ENCODE measurements around the gene NEDD4L. TPM values are rescaled to one million over a fixed set of nuclear protein-coding genes. Genes with fewer than 3 reads are reported as not detected.

The NEDD4L gene
- total and polyA plus RNA-seq, 10 of the 15 experiments (the other 5 are each of a cell fraction or from before 2014, with no cell fraction given), result 7.4 to 24.0 (median 17.7) TPM

- no peak for TF ChIP-seq CHD4 (IDR thresholded peaks at IDR 0.05)
- TF ChIP-seq, protein P1, sequence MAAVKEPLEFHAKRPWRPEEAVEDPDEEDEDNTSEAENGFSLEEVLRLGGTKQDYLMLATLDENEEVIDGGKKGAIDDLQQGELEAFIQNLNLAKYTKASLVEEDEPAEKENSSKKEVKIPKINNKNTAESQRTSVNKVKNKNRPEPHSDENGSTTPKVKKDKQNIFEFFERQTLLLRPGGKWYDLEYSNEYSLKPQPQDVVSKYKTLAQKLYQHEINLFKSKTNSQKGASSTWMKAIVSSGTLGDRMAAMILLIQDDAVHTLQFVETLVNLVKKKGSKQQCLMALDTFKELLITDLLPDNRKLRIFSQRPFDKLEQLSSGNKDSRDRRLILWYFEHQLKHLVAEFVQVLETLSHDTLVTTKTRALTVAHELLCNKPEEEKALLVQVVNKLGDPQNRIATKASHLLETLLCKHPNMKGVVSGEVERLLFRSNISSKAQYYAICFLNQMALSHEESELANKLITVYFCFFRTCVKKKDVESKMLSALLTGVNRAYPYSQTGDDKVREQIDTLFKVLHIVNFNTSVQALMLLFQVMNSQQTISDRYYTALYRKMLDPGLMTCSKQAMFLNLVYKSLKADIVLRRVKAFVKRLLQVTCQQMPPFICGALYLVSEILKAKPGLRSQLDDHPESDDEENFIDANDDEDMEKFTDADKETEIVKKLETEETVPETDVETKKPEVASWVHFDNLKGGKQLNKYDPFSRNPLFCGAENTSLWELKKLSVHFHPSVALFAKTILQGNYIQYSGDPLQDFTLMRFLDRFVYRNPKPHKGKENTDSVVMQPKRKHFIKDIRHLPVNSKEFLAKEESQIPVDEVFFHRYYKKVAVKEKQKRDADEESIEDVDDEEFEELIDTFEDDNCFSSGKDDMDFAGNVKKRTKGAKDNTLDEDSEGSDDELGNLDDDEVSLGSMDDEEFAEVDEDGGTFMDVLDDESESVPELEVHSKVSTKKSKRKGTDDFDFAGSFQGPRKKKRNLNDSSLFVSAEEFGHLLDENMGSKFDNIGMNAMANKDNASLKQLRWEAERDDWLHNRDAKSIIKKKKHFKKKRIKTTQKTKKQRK (IDR thresholded peaks at IDR 0.05; ENCODE audit: low read depth, low read length), result no peak
- TF ChIP-seq BRCA1 (IDR thresholded peaks at IDR 0.05; ENCODE audit: low read depth, low read length), result no peak
- no peak for TF ChIP-seq ELK1 (IDR thresholded peaks at IDR 0.05; ENCODE audit: low read depth, low read length)
- no peak for TF ChIP-seq RELB (IDR thresholded peaks at IDR 0.05; ENCODE audit: low read depth)
- TF ChIP-seq, protein P2, sequence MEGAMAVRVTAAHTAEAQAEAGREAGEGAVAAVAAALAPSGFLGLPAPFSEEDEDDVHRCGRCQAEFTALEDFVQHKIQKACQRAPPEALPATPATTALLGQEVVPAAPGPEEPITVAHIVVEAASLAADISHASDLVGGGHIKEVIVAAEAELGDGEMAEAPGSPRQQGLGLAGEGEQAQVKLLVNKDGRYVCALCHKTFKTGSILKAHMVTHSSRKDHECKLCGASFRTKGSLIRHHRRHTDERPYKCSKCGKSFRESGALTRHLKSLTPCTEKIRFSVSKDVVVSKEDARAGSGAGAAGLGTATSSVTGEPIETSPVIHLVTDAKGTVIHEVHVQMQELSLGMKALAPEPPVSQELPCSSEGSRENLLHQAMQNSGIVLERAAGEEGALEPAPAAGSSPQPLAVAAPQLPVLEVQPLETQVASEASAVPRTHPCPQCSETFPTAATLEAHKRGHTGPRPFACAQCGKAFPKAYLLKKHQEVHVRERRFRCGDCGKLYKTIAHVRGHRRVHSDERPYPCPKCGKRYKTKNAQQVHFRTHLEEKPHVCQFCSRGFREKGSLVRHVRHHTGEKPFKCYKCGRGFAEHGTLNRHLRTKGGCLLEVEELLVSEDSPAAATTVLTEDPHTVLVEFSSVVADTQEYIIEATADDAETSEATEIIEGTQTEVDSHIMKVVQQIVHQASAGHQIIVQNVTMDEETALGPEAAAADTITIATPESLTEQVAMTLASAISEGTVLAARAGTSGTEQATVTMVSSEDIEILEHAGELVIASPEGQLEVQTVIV (IDR thresholded peaks at IDR 0.05; ENCODE audit: borderline replicate concordance, partially characterized antibody), result no peak
- no peak for TF ChIP-seq ZNF217 (IDR thresholded peaks at IDR 0.05)
- no peak for TF ChIP-seq NR2C2 (IDR thresholded peaks at IDR 0.05; ENCODE audit: borderline replicate concordance, control insufficient read depth, insufficient read length, low read depth)
- TF ChIP-seq PML (IDR thresholded peaks at IDR 0.05; ENCODE audit: low read length), result no peak
- no peak for TF ChIP-seq SREBF1 (IDR thresholded peaks at IDR 0.05; ENCODE audit: low read length)
- no peak for TF ChIP-seq BACH1 (IDR thresholded peaks at IDR 0.05; ENCODE audit: borderline replicate concordance)
- TF ChIP-seq FOS (IDR thresholded peaks at IDR 0.05; ENCODE audit: borderline replicate concordance, extremely low read depth, insufficient read length), result no peak
- TF ChIP-seq, protein P3, sequence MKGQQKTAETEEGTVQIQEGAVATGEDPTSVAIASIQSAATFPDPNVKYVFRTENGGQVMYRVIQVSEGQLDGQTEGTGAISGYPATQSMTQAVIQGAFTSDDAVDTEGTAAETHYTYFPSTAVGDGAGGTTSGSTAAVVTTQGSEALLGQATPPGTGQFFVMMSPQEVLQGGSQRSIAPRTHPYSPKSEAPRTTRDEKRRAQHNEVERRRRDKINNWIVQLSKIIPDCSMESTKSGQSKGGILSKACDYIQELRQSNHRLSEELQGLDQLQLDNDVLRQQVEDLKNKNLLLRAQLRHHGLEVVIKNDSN (IDR thresholded peaks at IDR 0.05; ENCODE audit: borderline replicate concordance, extremely low read length, insufficient read depth, low read depth, low read length), result no peak
- no peak for TF ChIP-seq SREBF2 (IDR thresholded peaks at IDR 0.05; ENCODE audit: low read length)
- TF ChIP-seq MXI1 (IDR thresholded peaks at IDR 0.05; ENCODE audit: low read depth, low read length), result no peak
- no peak for TF ChIP-seq CBX3 (IDR thresholded peaks at IDR 0.05; ENCODE audit: borderline replicate concordance, low read depth)
- TF ChIP-seq, protein P4, sequence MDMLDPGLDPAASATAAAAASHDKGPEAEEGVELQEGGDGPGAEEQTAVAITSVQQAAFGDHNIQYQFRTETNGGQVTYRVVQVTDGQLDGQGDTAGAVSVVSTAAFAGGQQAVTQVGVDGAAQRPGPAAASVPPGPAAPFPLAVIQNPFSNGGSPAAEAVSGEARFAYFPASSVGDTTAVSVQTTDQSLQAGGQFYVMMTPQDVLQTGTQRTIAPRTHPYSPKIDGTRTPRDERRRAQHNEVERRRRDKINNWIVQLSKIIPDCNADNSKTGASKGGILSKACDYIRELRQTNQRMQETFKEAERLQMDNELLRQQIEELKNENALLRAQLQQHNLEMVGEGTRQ (IDR thresholded peaks at IDR 0.05; ENCODE audit: borderline replicate concordance, low read depth, low read length), result no peak
- no peak for TF ChIP-seq RELA (IDR thresholded peaks at IDR 0.05; ENCODE audit: borderline replicate concordance, partially characterized antibody)
- no peak for TF ChIP-seq ZBED1 (IDR thresholded peaks at IDR 0.05; ENCODE audit: borderline replicate concordance)
These were observed 47.1 kb downstream of the NEDD4L start (continued) for GRCh38 chr18:58091099-58091611.
